ELR (cell line): ENCODE data around the gene DIPK1A.

ENCODE experiments used
- DNase-seq: peaks from one replicate; pipeline ENCODE4 v3.0.0-alpha.2; 2015; ENCODE audit warnings: low read depth

The DIPK1A gene

DNA sequence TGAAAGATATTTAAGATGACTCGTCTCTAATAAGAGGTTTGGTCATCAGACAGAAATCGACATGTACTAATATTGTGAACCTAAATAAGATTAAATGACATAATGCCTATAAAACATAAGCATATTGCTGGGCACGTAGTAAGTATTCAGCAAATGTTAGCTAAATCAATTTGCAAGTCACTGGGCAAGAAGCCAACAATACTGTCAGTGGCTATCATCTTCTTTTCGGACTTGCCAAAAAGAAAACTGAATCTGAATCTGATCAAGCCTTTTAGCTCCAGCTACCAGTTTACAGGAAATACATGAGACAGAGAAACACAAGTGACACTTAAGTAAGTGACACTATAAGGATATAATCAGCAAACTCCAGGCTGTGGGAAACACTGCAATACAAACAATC is 83.5 kb downstream of the DIPK1A start:
- no peak for DNase-seq

DNA sequence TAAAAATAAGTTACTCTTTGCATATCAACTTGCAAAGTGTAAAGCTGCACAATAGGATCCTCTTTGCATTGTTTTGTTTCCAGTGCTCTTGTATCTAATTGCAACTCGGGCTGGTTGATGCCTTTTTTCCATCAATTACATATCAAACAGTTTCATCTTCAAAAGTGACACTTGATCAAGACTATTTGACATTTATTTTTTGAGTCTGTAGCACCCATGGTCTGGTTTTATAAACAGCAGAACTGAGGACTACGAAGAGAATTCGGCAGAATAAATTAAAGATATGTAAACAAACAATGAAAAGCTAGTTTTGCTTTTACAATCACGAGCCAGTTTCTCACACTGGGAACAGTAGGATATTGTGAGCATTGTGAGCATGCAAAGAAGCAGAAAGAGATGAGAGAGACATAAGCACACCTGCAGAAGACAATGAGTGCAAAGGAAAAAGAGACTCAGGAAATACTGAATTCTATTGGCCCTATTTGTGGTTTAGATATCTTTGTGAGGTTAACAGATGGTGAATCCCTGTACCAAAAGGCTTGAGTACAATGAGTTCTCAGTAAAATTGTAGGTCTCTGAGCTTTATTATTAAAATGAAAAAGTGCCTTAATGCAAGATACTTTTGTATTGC is 84.1 kb downstream of the DIPK1A start:
- no peak for DNase-seq

DNA sequence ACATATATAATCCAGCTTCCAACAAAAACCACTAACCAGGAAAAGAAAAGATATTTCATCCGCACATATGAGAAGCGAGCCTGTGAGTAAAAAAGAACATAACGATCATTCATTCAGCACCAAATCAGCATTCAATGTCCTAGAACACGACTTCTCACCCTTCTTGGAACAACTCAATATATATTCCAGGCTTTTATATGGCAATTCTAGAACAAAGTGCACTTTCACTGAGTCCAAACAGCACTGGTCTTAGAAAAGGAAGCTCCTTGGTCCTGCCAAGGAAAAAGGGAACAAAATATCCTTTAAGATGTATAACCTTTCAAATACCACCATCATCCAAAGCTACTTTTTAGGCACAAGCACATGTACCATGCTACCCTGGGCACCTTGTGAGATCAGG is 84.9 kb downstream of the DIPK1A start:
- DNase-seq: no peak

DNA sequence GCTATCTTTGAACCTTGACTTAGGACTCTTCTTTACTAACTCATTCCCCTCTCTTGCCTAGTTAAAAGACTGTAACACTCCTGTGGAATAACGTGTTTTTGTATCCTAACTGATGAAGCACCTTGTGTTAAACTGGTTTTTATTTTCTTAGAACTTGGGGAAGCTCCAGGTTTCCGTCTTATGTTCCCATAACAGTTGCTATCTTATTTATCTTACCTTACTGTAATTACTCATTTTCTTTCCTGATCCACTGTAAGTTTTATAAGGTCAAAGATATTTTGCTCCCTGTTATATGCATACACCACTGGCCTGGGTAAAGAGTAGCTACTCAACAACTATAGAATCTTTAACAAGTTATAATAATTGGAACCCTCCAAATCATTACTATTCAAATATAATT is 86.3 kb downstream of the DIPK1A start:
- no peak for DNase-seq

DNA sequence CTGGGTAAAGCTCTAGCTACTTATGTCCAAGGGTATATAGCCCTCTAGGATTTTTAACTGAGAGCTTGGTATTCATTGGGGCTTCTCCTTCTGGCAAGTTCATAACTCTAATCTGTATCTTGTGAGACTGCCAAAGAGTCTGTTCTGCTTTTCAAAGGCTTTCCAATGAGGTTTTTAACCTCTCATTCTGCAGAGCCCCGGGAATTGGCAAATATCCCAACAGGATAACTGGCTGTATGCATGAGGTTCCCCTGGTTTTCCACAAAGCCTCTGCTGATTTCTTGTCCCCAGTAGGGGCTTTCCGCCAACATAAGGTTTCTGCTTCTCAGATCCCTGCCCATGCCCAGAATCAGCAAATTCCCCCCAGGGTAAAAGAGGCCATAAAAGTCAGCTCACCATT is 88.5 kb downstream of the DIPK1A start:
- DNase-seq: no peak

DNA sequence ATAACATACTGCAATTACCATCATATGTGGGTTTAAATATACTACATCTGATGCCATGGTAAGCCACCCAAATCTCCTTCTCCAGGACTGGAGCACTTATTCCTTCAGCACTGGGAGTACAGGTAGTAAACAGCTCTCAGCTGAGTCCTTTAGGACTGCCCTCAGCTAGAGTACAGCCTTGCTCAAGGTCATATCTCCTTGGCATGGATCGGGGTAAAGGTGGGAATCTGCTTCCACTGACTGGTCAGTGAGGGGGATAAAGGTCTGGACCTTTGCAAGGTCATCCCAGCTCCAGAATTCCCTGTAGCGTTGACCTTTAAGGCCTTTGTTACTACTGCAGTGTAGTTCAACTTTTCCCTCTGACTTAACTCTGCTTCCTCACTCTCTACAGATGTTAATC is 90.7 kb downstream of the DIPK1A start:
- DNase-seq: no peak

DNA sequence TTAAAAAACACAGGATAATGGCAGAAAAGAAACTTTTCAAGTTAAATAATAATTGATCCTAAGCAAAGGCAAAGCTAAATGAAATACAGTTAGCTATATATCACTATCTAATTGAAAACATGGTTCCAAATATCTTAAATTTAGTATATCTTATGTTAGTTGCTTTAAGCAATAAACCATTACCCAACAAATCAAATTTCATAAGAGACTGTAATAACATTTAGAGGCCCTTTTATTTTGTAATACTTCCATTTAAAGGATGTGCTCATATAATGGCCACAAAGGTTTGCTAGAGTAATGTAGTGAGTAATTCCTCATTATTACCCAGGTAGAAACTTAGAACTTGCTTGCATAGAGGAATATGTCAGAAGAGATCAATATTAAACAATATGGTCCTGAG is 97.1 kb downstream of the DIPK1A start:
- no peak for DNase-seq

DNA sequence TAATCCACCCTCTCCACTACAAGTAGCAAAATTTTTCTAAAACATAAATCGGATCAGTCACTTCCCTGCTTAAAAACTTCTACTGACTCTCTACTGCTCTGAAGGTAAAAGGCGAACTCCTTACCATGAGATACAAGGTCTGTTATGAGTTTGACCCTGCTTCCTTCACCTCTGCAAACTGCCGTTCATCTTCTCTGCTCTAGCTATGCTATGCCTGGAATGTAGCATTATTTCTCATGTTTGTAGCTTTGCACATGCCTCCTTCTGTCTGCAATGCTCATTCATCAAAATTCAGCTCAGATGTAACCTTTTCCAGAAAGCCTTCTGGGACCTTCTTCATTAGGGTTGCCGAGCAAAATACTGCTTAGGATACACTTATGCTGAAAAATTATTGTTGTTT is 98.7 kb downstream of the DIPK1A start:
- DNase-seq: no peak

DNA sequence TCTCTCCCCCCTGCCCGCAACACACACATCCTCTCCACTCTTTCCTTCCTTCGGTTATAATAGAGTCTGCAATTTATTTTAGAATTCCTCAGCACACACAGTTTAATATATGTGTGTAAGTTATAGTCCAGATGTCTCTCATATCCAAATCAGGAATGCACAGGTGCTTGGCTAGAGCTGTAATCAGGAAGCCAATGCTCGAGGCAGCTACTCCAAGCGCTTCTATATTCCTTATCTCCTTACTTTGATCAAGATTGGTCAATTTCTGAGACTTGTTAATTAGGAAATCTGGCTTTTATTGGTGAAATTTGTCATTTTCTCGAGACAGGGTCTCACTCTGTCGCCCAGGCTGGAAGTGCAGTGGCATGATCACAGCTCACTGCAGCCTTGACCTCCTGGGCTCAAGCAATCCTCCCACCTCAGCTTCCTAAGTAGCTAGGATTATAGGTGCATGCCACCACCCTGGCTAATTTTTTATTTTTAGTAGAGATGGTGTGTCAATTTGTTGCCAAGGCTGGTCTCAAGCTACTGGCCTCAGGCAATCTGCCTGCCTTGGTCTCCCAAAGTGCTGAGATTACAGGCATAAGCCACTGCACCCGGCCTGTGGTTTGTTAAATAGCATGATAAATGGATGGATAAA is 101.7 kb downstream of the DIPK1A start:
- no peak for DNase-seq

DNA sequence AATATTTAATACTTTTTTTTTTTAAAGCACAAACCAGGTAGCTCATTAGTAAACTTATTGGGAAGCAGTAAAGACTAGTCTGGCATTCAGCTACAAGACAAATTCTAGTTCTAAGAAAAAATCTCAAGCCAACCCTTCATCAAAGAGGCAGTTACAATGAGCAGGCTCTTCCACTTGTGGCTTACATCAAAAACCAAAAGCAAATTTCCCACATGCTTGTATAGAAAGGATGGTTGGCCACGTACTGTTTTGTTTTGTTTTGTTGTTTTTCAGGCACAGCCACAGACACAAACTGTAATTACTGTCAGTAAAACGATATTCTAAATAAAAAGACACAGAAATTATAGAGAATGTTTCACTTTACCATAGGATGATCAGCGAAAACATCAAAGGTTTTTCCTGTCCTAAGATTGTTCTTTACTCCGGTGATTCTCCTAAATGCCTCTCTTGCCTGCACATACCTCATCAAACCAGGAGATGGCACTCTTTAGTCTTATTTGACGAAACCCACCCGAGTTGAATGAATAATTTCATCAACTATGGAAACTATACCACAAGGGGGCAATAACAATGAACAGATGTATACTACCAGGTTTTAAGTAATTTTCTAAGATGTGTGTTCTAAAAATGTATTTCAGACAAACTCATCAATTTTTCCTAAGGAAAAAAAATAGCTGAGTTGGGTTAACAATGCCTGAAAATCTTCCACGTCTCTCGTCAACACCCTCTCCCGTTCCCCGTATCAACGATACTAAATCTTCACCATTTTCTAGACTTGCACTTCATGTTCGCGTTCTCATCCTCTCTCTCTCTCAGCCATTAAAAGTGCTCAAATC is 102.5 kb downstream of the DIPK1A start:
- DNase-seq: peak; percentile 91

DNA sequence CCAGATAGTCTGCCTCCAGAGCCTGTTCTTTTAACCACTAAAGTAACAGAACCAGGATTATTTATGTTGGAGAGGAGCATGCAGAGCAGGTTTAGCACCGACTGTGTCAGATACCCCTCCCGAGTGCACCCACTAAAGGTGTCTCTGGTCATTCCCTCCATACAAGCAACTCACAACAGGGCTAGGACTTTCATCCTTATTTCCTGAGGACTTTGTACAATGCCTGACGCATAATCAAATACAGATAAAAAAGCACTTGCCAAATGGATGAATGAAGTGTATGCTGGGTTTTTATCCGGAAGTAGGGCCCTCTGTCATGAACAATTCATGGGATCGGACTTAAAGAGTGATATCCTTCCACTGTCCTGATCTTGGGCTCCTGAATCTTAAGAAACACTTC is 103.4 kb downstream of the DIPK1A start:
- no peak for DNase-seq

DNA sequence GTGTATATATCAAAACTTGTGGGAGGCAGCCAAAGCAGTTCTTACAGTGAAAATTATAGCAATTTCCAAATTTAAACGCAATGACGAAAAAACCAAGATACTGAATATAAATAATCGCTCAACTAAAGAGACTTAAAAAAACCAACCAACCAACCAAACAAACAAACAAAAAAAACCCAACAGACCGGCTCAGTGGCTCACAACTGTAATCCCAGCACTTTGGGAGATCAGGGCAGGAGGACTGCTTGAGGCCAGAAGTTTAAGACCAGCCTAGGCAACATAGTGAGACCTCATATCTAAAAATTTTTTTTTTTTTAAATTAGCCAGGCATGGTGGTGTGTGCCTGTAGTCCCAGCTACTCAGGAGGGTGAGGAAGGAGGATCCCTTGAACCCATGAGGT is 106.0 kb downstream of the DIPK1A start:
- DNase-seq: no peak

DNA sequence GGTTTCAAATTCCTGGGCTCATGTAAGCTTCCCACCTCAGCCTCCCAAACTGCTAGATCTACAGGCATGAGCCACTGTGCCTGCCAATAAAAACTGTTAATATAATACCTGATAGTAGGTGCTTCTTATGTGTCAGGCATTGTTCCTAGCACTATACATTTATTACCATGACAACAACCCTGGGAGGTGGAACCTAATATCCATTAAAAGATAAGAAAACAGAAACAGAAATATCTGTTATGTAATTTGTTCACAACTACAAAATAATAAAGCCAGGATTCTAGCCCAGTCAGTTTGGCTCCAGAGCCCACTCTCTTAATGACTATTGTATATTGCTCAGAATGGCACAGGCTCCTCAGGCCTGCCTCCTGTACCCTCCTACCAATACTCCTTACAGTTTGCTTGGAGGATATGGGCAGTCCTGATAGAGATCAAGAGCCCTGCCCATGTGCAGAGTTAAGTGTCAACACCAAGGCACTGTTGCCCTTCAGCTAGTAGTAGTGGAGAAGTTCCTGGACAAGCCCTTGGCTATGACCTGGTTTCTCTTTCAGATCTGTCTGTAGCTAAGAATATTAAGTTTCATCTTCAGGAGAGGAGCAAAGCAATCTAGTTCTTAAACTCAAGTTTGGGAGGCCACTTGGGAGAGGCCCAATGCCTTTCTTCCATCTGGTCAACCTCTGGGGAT is 107.0 kb downstream of the DIPK1A start:
- DNase-seq: no peak

DNA sequence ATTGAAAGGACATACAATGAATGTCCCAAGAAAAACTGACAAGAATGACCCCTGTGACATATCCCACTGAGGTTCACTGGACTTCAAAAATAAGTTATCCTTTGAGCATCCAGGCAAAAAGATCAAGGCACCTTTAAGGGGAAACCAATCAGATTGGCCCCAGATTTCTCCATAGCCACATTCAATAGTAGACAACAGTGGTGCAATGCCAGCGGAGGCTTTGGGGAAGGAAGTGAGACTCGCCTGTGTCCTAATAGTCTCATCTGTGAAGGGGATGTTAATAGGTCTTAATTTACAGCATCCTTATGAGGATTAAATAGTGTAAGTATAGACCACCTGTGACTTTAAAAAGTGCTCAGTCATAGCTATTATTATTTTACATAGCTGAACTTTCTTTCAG is 108.0 kb downstream of the DIPK1A start:
- no peak for DNase-seq

DNA sequence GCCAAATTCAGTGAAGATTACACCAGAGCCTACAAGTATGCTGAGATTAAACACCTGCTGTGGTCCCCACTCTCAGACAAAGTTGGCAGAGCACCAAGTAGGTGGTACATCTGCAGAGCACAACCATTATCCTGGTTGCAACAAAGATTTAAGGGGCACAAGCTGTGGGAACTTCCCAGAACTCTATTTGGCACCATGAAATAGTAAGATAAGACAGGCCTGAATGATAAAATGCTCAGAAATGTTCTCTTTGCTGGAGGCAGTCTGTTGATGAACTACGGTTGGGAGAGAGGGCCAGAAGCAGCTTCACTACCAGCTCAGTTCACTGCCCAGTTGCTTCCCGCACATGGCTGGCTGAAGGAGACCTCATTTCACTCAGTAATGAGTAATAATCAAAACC is 109.5 kb downstream of the DIPK1A start:
- no peak for DNase-seq

DNA sequence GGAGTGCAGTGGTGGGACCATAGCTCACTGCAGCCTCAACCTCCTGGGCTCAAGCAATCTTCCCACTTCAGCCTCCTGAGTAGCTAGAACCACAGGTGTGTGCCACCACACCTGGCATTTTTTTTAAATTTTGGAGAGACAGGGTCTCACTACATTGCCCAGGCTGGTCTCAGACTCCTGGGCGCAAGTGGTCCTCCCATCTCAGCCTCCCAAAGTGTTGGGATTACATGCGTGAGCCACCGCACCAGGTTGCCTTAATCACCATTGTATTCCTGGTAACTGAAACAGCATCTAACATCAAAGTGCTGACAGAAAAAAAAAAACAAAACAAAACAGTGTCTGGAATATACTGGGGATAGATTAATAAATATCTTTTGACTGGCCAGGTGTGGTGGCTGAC is 111.2 kb downstream of the DIPK1A start:
- DNase-seq: no peak

DNA sequence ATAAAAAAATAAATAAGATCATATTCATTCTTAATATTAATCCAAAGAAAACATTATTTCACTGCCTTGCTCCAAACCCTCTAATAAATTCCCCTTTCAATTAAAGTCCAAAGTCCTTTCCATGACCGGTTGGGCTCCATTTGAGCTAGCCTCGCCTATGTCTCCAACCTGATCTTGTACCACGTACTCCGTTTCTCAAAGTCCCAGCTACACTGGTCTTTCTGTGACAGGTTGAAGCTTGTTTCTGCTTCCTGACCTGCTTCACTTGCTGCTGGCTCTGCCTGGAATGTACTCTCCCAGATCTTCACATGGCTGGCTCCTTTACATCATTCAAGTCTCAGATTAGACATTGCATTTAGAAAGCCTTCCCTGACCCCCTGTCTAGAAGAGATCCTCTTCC is 113.1 kb downstream of the DIPK1A start:
- DNase-seq: no peak

DNA sequence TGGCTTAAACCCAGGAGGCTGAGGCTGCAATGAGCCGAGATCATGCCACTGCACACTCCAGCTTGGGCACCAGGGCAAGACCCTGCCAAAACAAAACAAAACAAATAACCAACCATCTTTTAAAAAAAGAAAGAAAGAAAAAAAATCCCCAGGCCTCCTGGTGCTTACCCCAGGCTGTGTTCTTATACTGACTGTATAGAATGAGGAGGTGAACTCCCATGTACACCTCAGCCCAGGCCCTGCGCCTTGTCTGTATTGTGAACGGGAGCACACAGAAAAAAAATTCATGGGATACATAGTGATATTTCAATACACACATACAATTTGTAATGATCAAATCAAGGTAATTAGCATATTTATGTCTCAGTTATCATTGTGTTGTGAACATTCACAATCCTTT is 115.4 kb downstream of the DIPK1A start:
- no peak for DNase-seq

DNA sequence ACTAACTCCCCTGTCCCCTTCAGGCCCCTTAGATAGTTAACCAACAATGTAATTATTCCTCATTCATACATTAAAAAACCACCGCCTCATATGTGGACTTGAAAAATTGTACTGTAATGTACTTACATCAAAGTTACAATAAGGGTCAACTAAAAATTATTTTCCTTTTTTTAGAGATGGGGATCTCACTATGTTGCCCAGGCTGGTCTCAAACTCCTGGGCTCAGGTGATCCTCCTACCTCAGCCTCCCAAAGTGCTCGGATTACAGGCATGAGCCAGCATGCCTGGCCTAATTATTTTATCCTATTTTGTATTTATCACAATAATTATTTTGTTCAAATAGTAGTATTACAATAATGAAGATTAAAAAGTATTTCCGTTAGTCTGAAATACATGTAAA is 116.8 kb downstream of the DIPK1A start:
- DNase-seq: no peak

DNA sequence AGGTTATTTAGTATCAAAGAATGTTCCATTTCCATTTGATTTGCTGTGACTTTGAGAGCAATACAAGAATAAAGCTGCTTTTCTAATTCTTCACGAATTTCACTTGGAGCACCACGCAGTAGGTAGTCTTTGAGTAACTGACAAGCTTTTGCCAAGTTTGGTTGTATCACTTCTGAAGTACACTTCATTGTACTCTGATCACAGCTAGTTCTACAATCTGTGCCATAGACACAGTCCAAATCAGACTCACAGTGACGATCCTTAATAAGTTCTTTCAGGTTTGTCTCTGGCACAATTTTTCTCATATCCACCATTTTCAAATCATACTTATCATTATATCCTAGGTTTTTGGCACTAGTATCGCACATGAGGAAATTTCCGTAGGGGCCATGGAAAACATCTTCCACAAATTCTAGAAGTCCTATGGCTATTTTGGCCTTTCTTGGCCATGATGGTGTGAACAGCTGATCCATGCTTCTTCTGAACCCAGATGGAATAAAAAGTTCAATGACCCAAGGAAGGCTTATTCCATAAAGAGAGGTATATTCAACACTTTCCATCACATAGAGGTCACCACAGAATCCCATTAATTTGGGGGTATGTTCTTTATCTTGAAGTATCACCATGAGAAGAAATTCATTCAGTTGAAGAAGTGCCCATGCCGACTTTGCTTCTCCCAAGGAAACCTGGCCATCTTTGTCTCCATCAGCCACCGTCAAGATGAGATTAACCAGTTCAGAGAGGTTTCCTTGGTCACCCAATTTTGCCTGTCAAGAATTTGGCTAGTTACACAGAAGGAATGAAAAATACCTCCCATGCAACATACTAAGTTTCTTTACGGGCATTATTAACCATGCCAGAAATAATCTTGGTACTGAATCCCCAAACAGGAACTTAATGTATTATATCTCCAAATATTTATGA is 117.6 kb downstream of the DIPK1A start:
- DNase-seq: no peak

DNA sequence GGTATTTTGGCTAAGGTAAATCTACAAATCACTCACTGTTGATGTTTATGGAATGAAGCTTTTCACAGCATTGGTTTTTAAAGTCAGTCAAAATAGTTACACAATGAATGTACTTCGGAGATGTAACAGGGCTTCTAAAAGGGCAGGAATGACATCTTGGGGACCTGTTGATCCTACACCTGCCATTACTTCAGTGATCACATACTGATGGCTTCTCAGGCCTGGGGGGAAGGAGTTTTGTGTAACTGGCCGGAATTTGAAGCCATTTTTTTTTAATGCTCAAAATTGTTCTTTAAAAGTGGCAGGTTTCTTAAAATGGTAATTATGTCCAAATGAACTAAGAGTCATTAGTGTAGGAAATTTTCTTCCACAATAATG is 118.2 kb downstream of the DIPK1A start:
- no peak for DNase-seq
